Right renal pelvis (tissue), 4 donors: Measurements from ENCODE around the gene EEF2K. TPM values are rescaled to one million over a fixed set of nuclear protein-coding genes. Genes with fewer than 3 reads are reported as not detected.

ENCODE experiments used
- DNase-seq, 4 donors: peaks; one replicate each; pipeline ENCODE4 v3.0.0-alpha.2; 2013; ENCODE audit warnings: low read depth in 4 of 4, low spot score in 3 of 4, missing footprints in 1 of 4
- polyA plus RNA-seq, 4 donors: library from polyadenylated mRNA; unstranded; fragments of 120-200 nt; gene quantifications; one replicate each; pipeline ENCODE4 v1.2.1, GENCODE V29; 2013; ENCODE audit not compliant: insufficient read length in 4 of 4

EEF2K gene
- polyA plus RNA-seq, 4 donors: 10.5 to 14.3 (median 12.1) TPM

DNA sequence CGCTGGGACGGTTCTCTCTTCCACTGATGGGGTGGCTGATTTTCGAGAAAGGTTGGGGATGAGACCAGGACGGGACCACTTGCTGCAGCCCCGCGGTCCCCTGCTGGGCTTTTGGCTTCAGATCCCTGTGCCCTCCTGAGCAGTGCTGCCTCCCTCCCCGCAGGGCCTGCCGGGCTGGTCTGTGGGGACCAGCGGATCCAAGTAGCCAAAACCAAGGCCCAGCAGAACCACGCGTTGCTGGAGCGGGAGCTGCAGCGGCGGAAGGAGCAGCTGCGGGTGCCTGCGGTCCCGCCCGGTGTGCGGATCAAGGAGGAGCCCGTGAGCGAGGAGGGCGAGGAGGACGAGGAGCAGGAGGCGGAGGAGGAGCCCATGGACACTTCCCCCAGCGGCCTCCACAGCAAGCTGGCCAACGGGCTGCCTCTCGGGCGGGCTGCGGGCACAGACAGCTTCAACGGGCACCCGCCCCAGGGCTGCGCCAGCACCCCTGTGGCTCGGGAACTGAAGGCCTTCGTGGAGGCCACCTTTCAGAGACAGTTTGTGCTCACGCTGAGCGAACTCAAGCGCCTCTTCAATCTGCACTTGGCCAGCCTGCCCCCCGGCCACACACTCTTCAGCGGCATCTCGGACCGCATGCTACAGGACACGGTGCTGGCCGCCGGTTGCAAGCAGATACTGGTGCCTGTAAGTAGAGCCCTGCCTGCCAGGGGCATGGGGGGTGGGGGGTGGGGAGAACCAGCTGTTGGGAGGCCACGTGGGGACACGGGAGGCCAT lies 119.7 kb downstream of the EEF2K start:
- no peak for DNase-seq

DNA sequence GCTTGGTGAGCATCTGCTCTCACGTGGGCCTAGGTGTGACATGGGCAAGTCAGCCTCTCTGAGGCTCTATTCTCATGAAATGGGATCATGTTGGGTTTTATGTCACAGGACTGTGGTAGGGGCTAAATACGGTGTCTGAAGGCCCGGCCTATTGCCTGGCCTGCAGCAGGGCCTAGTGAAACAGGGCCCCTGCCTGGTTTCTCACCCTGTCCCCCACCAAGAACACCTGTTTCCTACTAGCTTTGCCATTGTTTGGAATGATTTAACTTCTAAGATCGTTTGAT lies 120.2 kb downstream of the EEF2K start:
- DNase-seq: no peak

DNA sequence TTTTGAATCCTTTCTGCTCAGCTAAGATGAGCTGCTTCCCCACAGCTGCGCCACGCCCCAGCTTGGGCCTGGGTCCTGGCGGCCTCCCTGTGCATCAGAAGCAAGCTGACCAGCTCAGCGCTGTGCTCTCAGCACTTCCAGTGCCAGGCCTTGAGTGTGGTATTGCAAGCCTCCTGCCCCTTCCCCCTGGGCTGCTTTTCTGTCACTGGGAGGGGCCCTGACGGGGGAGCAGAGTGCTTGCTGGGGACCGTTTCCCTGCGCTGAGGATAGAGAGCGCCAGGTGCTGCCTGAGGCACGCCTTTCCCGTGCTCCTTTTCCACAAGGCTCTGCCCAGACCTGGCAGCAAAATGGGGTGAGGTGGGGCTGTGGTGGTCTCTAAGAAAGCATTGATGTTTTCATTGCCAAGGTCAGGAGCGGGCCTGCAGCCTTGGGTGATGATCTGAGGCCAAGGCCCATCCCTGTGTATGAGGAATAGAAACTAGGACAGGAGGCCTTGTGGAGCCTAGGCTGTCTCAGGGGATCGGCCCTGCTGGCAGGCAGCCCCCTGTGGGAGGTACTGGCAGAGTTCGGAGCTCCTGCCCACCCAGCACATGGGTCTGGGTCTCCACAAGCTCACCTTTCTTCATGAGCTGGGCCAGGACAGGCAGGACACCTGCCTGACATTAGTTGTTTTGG lies 120.8 kb downstream of the EEF2K start:
- no peak for DNase-seq

DNA sequence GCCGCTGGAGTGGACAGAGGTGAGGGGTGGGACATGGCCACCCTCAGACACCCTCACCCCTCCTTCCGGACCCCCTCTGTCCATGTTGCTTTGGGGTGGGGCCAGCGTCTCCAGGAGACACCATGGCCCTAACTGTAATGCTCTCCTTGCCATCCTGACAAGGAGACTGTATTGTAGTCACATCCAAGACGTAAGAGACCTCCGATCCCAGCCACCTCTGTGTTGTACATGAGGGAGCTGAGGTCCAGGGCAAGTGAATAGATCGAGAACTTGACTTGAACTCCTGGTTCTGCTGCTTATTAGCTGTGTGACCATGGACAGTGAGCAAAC lies 121.3 kb downstream of the EEF2K start:
- no peak for DNase-seq

DNA sequence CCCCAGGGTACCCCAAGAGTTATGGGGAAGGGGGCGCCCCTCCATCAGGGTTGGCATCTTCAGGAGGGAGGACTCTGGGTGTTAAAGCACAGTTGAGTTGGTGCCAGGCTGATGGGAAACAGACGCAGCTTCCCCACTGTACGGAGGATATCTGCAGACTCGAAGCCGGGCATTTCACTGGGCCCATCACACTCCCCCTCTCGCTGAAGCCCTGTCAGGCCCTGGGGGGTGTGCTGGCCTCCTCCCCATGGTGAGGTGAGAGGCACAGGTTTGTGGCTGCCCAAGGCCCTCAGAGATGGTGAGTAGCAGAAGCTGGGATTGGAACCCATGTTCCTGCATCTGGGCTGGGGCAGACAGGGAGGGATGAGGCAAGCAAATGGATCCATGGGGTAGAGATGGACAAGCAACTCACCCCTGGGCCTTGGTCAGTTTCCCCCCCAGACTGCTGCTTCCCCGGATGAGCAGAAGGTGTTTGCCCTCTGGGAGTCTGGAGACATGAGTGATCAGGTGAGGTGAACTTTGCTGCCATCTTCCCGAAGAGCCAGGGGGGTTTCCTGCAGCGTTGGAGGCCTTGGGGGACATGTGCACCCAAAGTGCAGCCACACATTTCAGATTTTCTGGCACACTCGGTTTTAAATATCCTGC lies 122.1 kb downstream of the EEF2K start:
- no peak for DNase-seq

DNA sequence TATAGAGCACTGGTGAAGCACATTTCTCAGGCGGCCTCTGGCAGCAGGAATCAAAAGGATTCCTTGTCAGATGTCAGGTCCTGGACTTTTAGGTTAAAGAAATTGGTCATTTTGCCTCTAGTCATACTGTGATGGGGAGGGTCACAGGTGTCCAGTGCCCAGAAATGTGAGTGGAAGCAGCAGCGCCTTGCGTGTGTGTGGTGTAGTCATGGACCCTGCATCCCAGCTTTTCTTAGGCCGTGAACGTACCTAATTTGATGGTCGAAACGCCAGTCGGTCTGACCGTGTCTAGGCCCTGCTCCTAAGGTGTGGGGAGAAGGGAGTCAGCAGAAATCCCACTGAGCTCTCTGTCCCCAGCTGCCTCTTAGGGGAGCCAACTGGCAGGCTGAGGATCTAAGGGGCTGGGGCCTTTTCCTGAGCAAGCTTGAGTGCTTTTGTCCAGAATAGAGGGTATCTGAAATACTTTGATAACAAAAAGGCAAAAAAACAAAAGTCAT lies 123.2 kb downstream of the EEF2K start:
- no peak for DNase-seq

DNA sequence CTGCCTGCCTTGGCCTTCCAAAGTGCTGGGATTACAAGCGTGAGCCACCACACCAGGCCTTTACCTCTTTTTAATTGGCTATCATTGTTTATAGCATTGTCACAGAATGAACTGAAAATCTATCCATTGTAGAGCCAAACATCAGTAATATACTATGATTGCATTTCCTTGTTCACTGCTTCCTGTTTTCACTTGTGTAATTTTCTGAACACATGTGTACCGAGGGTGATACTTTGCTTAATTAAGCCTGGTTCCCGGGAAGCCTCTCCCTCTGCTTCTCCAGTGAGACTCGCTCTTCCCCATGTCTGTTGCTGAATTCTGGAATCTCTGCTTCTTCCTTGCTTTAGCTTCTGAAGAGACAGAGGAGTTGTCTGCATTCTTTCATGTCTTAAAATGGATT lies 124.2 kb downstream of the EEF2K start:
- DNase-seq: no peak

DNA sequence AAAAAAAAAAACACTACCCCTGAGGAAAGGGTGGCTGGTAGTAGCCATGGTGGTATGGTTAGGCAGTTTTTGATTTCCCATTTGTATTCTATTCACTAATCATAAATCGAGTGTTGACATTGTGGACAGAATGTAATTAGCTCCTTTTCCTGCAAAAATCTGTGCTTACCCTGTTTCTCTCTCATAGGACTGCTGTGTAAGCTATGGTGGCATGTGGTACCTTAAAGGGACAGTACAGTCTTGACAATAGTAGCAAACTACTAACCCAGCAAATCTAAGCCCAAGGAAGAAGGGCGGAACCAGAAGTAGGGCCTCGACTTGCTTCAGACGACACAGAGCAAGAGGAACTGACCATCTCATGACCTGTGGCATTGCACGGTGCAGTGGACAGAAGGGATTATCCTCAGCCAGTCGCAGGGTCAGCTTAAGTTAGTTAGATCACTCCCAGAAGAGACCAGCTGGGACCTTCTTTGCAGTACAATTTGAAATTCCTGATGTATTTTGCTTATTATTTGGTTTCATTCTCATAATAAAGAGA lies 127.4 kb downstream of the EEF2K start:
- no peak for DNase-seq

DNA sequence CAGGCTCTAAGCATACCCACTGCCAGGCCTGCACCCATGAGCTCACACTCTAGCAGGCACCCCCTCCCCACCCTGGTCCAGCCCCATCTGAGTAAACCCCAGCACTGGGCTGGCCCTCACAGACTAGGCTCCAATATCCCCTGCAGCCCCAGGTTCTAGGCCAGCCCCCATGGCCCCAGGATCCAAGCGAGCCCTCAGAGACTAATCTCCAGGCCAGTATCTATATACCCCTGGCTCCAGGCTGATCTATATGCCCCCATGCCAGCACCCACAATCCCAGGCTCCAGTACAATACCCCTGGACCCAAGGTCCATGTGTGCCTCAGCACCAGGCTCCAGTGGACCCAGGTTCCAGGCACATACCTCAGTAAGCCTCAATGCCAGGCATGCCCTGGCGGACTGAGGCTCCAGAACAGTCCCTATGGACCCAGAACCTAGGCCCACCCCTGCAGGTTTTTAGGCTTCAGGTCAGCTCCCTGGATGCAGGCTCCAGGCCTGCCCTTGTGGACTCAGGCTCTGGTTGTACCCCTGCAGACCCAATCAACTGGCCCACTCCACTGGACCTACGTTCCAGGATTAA lies 129.7 kb downstream of the EEF2K start:
- no peak for DNase-seq

DNA sequence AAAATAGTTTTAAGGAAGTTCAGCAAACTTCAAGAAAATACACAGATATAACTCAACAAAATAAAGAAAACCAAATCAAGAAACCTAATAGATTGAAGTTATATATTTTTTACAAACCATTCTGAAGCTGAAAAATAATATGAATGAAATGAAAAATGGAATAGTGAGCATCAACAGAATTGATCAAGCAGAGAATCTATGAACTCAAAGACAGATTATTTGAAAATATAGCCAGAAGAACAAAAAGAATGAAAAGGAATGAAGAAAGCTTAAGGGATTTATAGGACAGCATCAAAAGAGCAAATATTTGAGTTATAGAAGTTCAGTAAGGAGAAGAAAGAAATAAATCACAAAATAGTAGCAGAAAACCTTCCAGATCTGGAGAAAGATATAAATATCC lies 130.5 kb downstream of the EEF2K start:
- no peak for DNase-seq

DNA sequence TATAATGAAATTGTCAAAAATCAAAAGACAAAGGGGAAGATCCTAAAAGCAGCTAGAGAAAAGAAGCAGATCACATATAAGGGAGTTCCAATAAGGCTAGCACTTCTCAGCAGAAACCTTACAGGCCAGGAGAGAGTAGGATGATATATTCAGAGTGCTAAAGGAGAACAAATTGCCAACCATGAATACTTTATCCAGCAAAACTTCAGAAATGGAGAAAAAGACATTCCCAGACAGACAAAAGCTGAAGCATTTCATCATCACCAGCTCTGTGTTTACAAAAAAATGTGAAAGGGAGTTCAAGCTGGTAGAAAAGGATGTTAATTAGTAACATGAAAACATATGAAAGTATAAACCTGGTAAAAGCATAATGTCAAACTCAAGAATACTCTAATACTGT lies 131.0 kb downstream of the EEF2K start:
- DNase-seq: no peak

DNA sequence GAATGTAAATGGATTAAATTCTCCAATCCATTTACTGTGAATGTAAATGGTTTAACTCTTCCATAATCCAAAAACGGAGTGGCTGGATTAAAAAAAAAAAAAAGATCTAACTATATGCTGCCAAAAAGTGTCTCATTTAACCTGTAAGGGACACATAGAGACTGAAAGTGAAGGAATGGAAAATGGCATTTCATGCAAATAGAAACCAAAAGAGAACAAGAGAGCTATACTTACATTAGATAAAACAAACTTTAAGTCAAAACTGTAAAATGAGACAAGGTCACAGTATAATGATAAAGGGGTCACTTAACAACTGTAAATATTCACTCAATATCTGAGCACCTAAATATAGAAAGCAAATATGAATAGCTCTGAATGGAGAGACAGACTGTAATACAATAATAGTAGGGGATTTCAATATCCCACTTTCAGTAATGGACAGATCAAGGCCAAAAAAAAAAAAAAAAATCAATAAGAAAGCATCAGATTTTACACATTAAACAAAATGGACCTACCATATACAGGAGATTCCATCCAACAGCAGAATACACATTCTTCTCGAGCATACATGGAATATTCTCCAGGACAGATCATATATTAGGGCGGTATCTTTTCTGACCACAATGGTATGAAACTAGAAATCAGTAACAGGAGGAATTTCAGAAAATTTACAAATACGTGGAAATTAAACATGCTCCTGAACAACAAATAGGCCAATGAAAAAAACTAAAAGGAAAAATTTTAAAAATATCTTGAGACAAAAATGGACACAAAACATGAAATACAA lies 132.0 kb downstream of the EEF2K start:
- DNase-seq: no peak

Other genes with a start within 250 kb of the EEF2K start
- under 1 TPM; 0.18 to 0.59 (median 0.40) TPM for gene PDZD9, start 205.2 kb upstream of the EEF2K start, polyA plus RNA-seq
- gene MOSMO, start 198.2 kb upstream of the EEF2K start, polyA plus RNA-seq: 10 to 100 TPM; 17.6 to 25.2 (median 23.7) TPM
- 1 to 10 TPM; 1.5 to 2.5 (median 1.8) TPM for gene VWA3A, start 113.7 kb upstream of the EEF2K start, polyA plus RNA-seq
- under 1 TPM; 0.13 to 0.36 (median 0.18) TPM for gene SDR42E2, start 43.8 kb upstream of the EEF2K start, polyA plus RNA-seq
- gene POLR3E, start 91.1 kb downstream of the EEF2K start, polyA plus RNA-seq: 10 to 100 TPM; 49.3 to 59.7 (median 54.0) TPM
- 10 to 100 TPM; 29.3 to 34.0 (median 32.4) TPM for gene CDR2, start 168.3 kb downstream of the EEF2K start, polyA plus RNA-seq